GM12891 (cell line): Measurements from ENCODE around the gene FAM50A.

Source experiments
- DNase-seq: peaks from one replicate; pipeline ENCODE4 v3.0.0; 2011; ENCODE audit warnings: low spot score; ENCODE audit not compliant: insufficient read length
- FAIRE-seq: peaks from 2 replicates; lab custom pipeline; 2011; peaks lifted over from hg19 to GRCh38; lab: Jason Lieb, UNC
- PAX5 ChIP-seq: IDR thresholded peaks from 2 replicates; pipeline ENCODE4 v1.6.1; 2011; ENCODE audit warnings: low read length, moderate library complexity, mild to moderate bottlenecking; ENCODE audit not compliant: insufficient read depth, severe bottlenecking
- POLR2A ChIP-seq: IDR thresholded peaks from 2 replicates; pipeline ENCODE4 v1.6.1; 2011; ENCODE audit warnings: low read depth, low read length, control low read depth
- POLR2AphosphoS5 ChIP-seq: IDR thresholded peaks from 2 replicates; pipeline ENCODE4 v1.6.1; 2011; ENCODE audit warnings: low read depth, low read length, control low read depth
- POU2F2 ChIP-seq: IDR thresholded peaks from 2 replicates; pipeline ENCODE4 v1.6.1; 2011; ENCODE audit warnings: low read depth, mild to moderate bottlenecking, control low read depth, low read length, moderate library complexity
- SPI1 ChIP-seq: IDR thresholded peaks from 2 replicates; pipeline ENCODE4 v1.6.1; 2011; ENCODE audit warnings: low read depth, low read length, control low read depth
- TAF1 ChIP-seq: IDR thresholded peaks from 2 replicates; pipeline ENCODE4 v1.6.1; 2011; ENCODE audit warnings: low read depth, low read length, control low read depth

The FAM50A gene

GRCh38 chrX:154430479-154430878 lies 13.5 kb upstream of the FAM50A start:
- no peak for DNase-seq
- no peak for TF ChIP-seq SPI1
- TF ChIP-seq POLR2A, result no peak
- TF ChIP-seq POLR2AphosphoS5, result no peak
- TF ChIP-seq PAX5, result no peak
- TF ChIP-seq TAF1, result no peak
- no peak for TF ChIP-seq POU2F2
- no peak for FAIRE-seq

- FAIRE-seq, result no peak
Measured at GRCh38 chrX:154430916-154431315, 13.0 kb upstream of the FAM50A start.

GRCh38 chrX:154431341-154431740 lies 12.6 kb upstream of the FAM50A start:
- DNase-seq, result no peak
- no peak for TF ChIP-seq POLR2AphosphoS5
- no peak for TF ChIP-seq TAF1
- TF ChIP-seq POU2F2, result no peak
- no peak for TF ChIP-seq PAX5
- no peak for TF ChIP-seq POLR2A
- no peak for TF ChIP-seq SPI1
- no peak for FAIRE-seq

More at GRCh38 chrX:154430916-154431315, 13.0 kb upstream of the FAM50A start:
- no peak for DNase-seq
- TF ChIP-seq POLR2A (no peak), SPI1 (no peak), POLR2AphosphoS5 (no peak), POU2F2 (no peak), PAX5 (no peak), TAF1 (no peak)

GRCh38 chrX:154432210-154432609 lies 11.7 kb upstream of the FAM50A start:
- TF ChIP-seq POLR2A (no peak), POLR2AphosphoS5 (no peak), PAX5 (no peak), TAF1 (no peak), POU2F2 (no peak), SPI1 (no peak)
- DNase-seq (no peak), FAIRE-seq (no peak)

GRCh38 chrX:154433605-154434004 lies 10.3 kb upstream of the FAM50A start:
- no peak for FAIRE-seq
- no peak for TF ChIP-seq SPI1
- TF ChIP-seq PAX5, result no peak
- no peak for TF ChIP-seq POLR2A
- no peak for TF ChIP-seq POLR2AphosphoS5
- no peak for DNase-seq

- FAIRE-seq (no peak), DNase-seq (no peak)
- no peak for TF ChIP-seq SPI1
- no peak for TF ChIP-seq PAX5
Measured at GRCh38 chrX:154434394-154435168, 9.4 kb upstream of the FAM50A start.

- no peak for TF ChIP-seq POLR2A
- DNase-seq, result no peak
- FAIRE-seq, result no peak
Measured at GRCh38 chrX:154435171-154435733, 8.7 kb upstream of the FAM50A start.

- peak; percentile 75 for DNase-seq
- TF ChIP-seq POLR2A (no peak), POU2F2 (no peak), PAX5 (no peak), TAF1 (no peak), POLR2AphosphoS5 (no peak), SPI1 (no peak)
- no peak for FAIRE-seq
Measured at GRCh38 chrX:154436374-154436982, 7.5 kb upstream of the FAM50A start.

- peak; percentile 61 for FAIRE-seq
- no peak for TF ChIP-seq POU2F2
- TF ChIP-seq TAF1, result 0 out of 2 replicates have a peak, but pooled peaks have one; percentile 42
- DNase-seq, result no peak
Measured at GRCh38 chrX:154436983-154437752, 6.8 kb upstream of the FAM50A start, which contains the start of gene GDI1. TSS of gene GDI1 (plus strand) at chrX:154437154. CDS start at chrX:154437255, 101 bp downstream.
